Measurements from ENCODE around the gene CSMD2.

DNA sequence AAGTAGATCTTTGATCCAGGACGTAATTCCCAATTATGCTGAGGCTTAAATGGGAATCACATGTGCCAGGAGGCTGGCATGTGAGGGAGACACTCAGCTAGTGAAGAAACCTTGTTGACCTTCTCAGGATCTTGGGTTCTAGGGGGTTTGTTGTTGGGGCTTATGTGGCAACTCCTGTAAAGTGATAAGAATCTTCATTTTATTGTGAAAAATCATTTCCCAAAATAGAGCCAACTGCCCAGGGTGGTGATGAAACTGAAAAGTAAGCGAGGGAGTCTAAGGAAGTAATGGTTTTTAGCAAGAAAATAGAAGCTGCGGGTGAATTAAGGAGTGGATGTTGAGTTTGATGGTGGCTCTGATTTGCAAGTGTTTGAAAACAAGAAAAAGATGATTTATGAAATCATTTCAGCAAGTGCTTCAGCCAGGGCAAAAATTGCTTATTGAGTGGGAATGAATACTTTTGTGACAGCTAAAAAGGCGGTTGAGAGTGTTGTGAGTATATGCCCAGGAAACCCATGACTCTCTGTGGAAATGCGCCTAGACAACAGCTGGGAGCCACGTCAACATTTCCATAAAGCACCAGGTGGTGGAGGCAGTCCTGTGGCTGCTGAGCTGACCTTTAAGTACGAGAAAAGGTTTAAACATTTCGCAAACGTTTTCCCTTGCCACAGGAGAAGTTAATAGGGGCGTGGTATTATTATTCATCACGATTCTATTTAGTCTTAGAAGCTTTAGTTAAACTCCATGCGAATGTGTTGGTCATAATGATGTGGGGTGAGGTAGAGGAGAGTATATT, 198.5 kb downstream of the CSMD2 start:
- TF ChIP-seq REST (IDR thresholded peaks at IDR 0.05; ENCODE audit: insufficient read depth in 1 of 2, low read depth in 2 of 2, low read length in 2 of 2) (no peak), POLR2AphosphoS5 (IDR thresholded peaks at IDR 0.05; ENCODE audit: low read depth, low read length) (no peak), FOXP2 (optimal IDR thresholded peaks at IDR 0.05; ENCODE audit: borderline replicate concordance, extremely low read depth, extremely low read length, insufficient read depth) (no peak), SIN3A (IDR thresholded peaks at IDR 0.05; ENCODE audit: borderline replicate concordance, insufficient read depth, low read length) (no peak), TAF1 (IDR thresholded peaks at IDR 0.05; ENCODE audit: borderline replicate concordance, insufficient read depth, low read length) (no peak)

All from PFSK-1 (cell line).